T-helper 2 cell (primary cell): ENCODE results near the gene IFITM2.

ENCODE experiments used
- DNase-seq, 5 experiments: peaks; one replicate each; pipeline versions ENCODE4 v3.0.0 to v3.0.0-alpha.2; 2012 to 2022

Gene IFITM2

GRCh38 chr11:281486-282161 is 26.0 kb upstream of the IFITM2 start:
- DNase-seq = no peak

GRCh38 chr11:282171-282570 is 25.4 kb upstream of the IFITM2 start:
- DNase-seq = no peak

- no peak for DNase-seq
Observed at GRCh38 chr11:282630-283360, 24.8 kb upstream of the IFITM2 start.

- no peak for DNase-seq
Observed at GRCh38 chr11:283405-284104, 24.1 kb upstream of the IFITM2 start.

GRCh38 chr11:284105-285020 is 23.3 kb upstream of the IFITM2 start:
- no peak for DNase-seq

- no peak for DNase-seq
Observed at GRCh38 chr11:285021-285893, 22.4 kb upstream of the IFITM2 start.

- peak in 1 of 5 experiments; percentile 4 for DNase-seq
Observed at GRCh38 chr11:285894-286220, 21.8 kb upstream of the IFITM2 start.

GRCh38 chr11:286977-287820 is 20.4 kb upstream of the IFITM2 start:
- DNase-seq = peak in 4 of 5 experiments; percentile 44 to 82 (median 69)

- peak in 2 of 5 experiments; percentile 26 to 66 for DNase-seq
Observed at GRCh38 chr11:287821-288477, 19.7 kb upstream of the IFITM2 start.

- peak in 4 of 5 experiments; percentile 38 to 49 (median 46) for DNase-seq
Observed at GRCh38 chr11:288478-289397, 18.9 kb upstream of the IFITM2 start, which contains the start of gene PGGHG. Gene PGGHG (plus strand): TSS chr11:289126. CDS start chr11:289817, 691 bp downstream.

- peak in 2 of 5 experiments; percentile 48 to 59 for DNase-seq
Observed at GRCh38 chr11:289398-289711, 18.3 kb upstream of the IFITM2 start.

GRCh38 chr11:289712-290620 is 17.6 kb upstream of the IFITM2 start:
- DNase-seq = peak in 2 of 5 experiments; percentile 8 to 58

GRCh38 chr11:290621-291231 is 16.9 kb upstream of the IFITM2 start:
- DNase-seq = peak in 1 of 5 experiments; percentile 7

GRCh38 chr11:291281-292210 is 16.1 kb upstream of the IFITM2 start:
- DNase-seq = peak in 1 of 5 experiments; percentile 3

GRCh38 chr11:292211-293121 is 15.2 kb upstream of the IFITM2 start:
- no peak for DNase-seq
